Panc1 (cell line): Measurements from ENCODE around the gene EIF4E. TPM values are rescaled to one million over a fixed set of nuclear protein-coding genes. Genes with fewer than 3 reads are reported as not detected.

Experiments
- ATAC-seq: fragments of 200-7000 bp; cut with Tn5 transposase; 2 replicates; pipeline ENCODE4 v1.9.1; 2020; ENCODE audit warnings: mild to moderate bottlenecking, moderate library complexity
- BruUV-seq: library from RNA; stranded (reverse); fragments of 400-500 nt; replicated peaks from 2 replicates; lab custom pipeline; 2021; lab: Mats Ljungman, UMichigan
- CTCF ChIA-PET: fragments of 300-600 bp; sonication (Branson Sonifier 250); formaldehyde crosslinking; loops from one replicate; lab custom pipeline; 2022; ENCODE audit warnings: antibody characterized with exemption; lab: Charles Lee
- POLR2A ChIA-PET: fragments of 300-600 bp; sonication (Branson Sonifier 250); formaldehyde crosslinking; loops from one replicate; lab custom pipeline; 2022; ENCODE audit warnings: antibody characterized with exemption; lab: Charles Lee
- DNase-seq: peaks from one replicate; pipeline ENCODE4 v3.0.0-alpha.2; 2010; ENCODE audit warnings: low read depth, low spot score
- H3K27ac ChIP-seq: 2 replicates; pipeline ENCODE4 v1.5.1; 2011; ENCODE audit warnings: mild to moderate bottlenecking, low read length, inconsistent platforms
- H3K27me3 ChIP-seq: fragments of 200-500 bp; sonication (Bioruptor generic); 2 replicates; pipeline ENCODE4 v1.6.0; 2014; ENCODE audit warnings: low read length, inconsistent platforms; ENCODE audit not compliant: control insufficient read depth, insufficient read depth
- H3K36me3 ChIP-seq: fragments of 200-500 bp; sonication (Bioruptor generic); 2 replicates; pipeline ENCODE4 v1.5.1; 2014; ENCODE audit warnings: inconsistent platforms, mild to moderate bottlenecking, low read length, moderate library complexity; ENCODE audit not compliant: control insufficient read depth, insufficient read depth
- H3K4me1 ChIP-seq: 2 replicates; pipeline ENCODE4 v1.5.1; 2011; ENCODE audit warnings: inconsistent platforms, mild to moderate bottlenecking, low read length, moderate library complexity; ENCODE audit not compliant: control insufficient read depth, insufficient read depth
- H3K4me3 ChIP-seq, 2 experiments: 2 replicates each; pipeline ENCODE4 v1.5.1; 2011 to 2012; ENCODE audit warnings: low read depth in 2 of 2, low read length in 2 of 2, mild to moderate bottlenecking in 2 of 2, inconsistent platforms in 1 of 2, moderate library complexity in 1 of 2
- H3K9me3 ChIP-seq: fragments of 200-500 bp; sonication (Bioruptor generic); 2 replicates; pipeline ENCODE4 v1.5.1; 2014; ENCODE audit warnings: low read depth, mild to moderate bottlenecking, inconsistent platforms, low read length, moderate library complexity; ENCODE audit not compliant: control insufficient read depth, insufficient read depth
- CTCF ChIP-seq: fragments of 450-650 bp; IDR thresholded peaks from 2 replicates; pipeline ENCODE4 v1.5.1; 2017; ENCODE audit warnings: mild to moderate bottlenecking
- POLR2AphosphoS5 ChIP-seq: IDR thresholded peaks from 2 replicates; pipeline ENCODE4 v1.6.1; 2012; ENCODE audit warnings: mild to moderate bottlenecking, low read depth, low read length, moderate library complexity
- SIN3A ChIP-seq: IDR thresholded peaks from 2 replicates; pipeline ENCODE4 v1.6.1; 2012; ENCODE audit warnings: low read depth, mild to moderate bottlenecking, low read length, moderate library complexity, borderline replicate concordance; ENCODE audit not compliant: insufficient read depth
- TCF7L2 ChIP-seq: IDR thresholded peaks from 2 replicates; pipeline ENCODE4 v1.6.1; 2011; ENCODE audit warnings: mild to moderate bottlenecking, low read depth, low read length, inconsistent platforms
- in situ Hi-C: cut with HindIII; loops from 2 replicates; pipeline ENCODE4 v1.10.0; 2016; ENCODE audit warnings: low sequenced_read_pairs, low pct_unique_long_range_greater_than_20kb
- intact Hi-C: fragments of 100-400 bp; cut with micrococcal nuclease; formaldehyde crosslinking; loops from one replicate; pipeline ENCODE4 v1.10.0; 2022; ENCODE audit not compliant: unreplicated experiment
- total RNA-seq: library from RNA; stranded (reverse); gene quantifications from one replicate; pipeline ENCODE4 v1.2.1, GENCODE V29; 2021; ENCODE audit not compliant: unreplicated experiment
- TF ChIP-seq, protein P1 (sequence below), 2 experiments: IDR thresholded peaks; 2 replicates each; pipeline ENCODE4 v1.6.1; 2011 to 2012; ENCODE audit warnings: low read depth in 2 of 2, control low read depth in 1 of 2, low read length in 1 of 2, mild to moderate bottlenecking in 1 of 2, moderate library complexity in 1 of 2; ENCODE audit not compliant: insufficient read depth in 1 of 2

EIF4E gene
- total RNA-seq, 1 experiment from 2014 or later = 89.7 TPM

- no peak for TF ChIP-seq SIN3A
- TF ChIP-seq, protein P1, sequence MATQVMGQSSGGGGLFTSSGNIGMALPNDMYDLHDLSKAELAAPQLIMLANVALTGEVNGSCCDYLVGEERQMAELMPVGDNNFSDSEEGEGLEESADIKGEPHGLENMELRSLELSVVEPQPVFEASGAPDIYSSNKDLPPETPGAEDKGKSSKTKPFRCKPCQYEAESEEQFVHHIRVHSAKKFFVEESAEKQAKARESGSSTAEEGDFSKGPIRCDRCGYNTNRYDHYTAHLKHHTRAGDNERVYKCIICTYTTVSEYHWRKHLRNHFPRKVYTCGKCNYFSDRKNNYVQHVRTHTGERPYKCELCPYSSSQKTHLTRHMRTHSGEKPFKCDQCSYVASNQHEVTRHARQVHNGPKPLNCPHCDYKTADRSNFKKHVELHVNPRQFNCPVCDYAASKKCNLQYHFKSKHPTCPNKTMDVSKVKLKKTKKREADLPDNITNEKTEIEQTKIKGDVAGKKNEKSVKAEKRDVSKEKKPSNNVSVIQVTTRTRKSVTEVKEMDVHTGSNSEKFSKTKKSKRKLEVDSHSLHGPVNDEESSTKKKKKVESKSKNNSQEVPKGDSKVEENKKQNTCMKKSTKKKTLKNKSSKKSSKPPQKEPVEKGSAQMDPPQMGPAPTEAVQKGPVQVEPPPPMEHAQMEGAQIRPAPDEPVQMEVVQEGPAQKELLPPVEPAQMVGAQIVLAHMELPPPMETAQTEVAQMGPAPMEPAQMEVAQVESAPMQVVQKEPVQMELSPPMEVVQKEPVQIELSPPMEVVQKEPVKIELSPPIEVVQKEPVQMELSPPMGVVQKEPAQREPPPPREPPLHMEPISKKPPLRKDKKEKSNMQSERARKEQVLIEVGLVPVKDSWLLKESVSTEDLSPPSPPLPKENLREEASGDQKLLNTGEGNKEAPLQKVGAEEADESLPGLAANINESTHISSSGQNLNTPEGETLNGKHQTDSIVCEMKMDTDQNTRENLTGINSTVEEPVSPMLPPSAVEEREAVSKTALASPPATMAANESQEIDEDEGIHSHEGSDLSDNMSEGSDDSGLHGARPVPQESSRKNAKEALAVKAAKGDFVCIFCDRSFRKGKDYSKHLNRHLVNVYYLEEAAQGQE (IDR thresholded peaks at IDR 0.05; ENCODE audit: insufficient read depth in 1 of 2, low read depth in 2 of 2, low read length in 1 of 2) = no peak
- TF ChIP-seq CTCF = no peak
- TF ChIP-seq TCF7L2 = no peak
- no peak for TF ChIP-seq POLR2AphosphoS5
- Histone ChIP-seq H3K27ac (no peak overlapping the region), H3K9me3 (no peaks in the 10 kb centered on the region), H3K4me1 (no peaks in the 10 kb centered on the region), H3K27me3 (no peaks in the 10 kb centered on the region), H3K36me3 (no peaks in the 10 kb centered on the region), H3K4me3 (no peak overlapping the region)
- ChIA-PET CTCF (no interaction called here), POLR2A (no interaction called here)
- no peak for DNase-seq
- in situ Hi-C loops = no loop called here
- no TSS peak for BruUV-seq
- intact Hi-C loops = no loop called here
- ATAC-seq = no peak
Observed at GRCh38 chr4:98851806-98852205, 77.1 kb downstream of the EIF4E start.

GRCh38 chr4:98850937-98851336, 78.0 kb downstream of the EIF4E start:
- no peak for TF ChIP-seq TCF7L2
- TF ChIP-seq, protein P1 (IDR thresholded peaks at IDR 0.05; ENCODE audit: insufficient read depth in 1 of 2, low read depth in 2 of 2, low read length in 1 of 2) = no peak
- TF ChIP-seq POLR2AphosphoS5 = no peak
- no peak for TF ChIP-seq SIN3A
- TF ChIP-seq CTCF = no peak
- Histone ChIP-seq H3K27me3 (no peaks in the 10 kb centered on the region), H3K4me1 (no peaks in the 10 kb centered on the region), H3K27ac (no peak overlapping the region), H3K9me3 (no peaks in the 10 kb centered on the region), H3K4me3 (no peak overlapping the region), H3K36me3 (no peaks in the 10 kb centered on the region)
- ChIA-PET POLR2A (no interaction called here), CTCF (no interaction called here)
- ATAC-seq (no peak), DNase-seq (no peak)
- BruUV-seq = no TSS peak
- intact Hi-C loops (no loop called here), in situ Hi-C loops (no loop called here)
